ENCODE data around the gene ITLN1.

GRCh38 chr1:160863774-160864131 is 21.2 kb downstream of the ITLN1 start:
- TF ChIP-seq CTCF (IDR thresholded peaks at IDR 0.05): no peak
- no peak for TF ChIP-seq POLR2A (IDR thresholded peaks at IDR 0.05)
